ENCODE results near the gene DLEC1.

The DLEC1 gene

DNA sequence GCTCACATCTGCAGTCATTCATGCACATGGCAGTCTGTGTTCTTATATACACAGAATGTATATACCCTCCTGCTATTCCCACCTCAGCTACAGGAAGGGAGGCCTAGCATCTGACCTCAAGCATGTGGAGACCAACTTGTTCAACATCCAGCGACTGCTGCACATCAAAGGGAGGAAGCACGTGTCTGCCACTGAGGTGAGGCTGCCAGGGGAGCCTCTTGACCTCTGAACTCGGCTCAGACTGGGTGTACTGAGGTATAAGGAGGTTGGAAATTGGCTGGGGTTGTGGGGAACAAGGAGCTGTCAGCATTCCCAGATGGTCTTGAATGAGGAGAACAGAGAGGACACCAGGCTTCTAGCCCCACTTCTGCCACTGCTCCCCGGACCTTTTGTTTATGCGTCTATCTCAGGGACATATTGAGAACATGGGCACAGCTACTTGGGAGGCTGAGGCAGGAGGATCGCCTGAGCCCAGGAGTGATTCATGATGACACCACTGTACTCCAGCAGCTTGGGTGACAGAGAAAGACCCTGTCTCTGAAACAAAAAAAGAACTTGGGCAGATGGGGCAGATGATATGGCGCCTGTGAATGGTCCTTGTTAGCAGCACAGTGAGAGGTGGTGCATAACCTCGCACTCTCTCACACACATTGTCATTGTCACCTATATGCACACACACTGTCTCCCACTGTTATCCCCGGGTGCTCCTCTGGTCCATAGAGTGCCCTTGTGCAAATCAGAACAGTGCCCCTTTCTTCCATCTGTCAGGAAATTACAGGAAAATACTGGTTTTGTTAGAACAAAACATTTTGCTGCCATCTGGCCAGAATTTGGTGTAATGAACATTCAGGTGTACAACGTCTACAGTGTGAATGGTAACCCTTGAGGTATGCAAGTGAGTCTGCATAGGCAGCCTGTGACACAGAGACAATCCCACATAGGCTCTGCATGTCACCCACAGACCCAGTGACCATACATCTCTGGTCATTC lies 43.1 kb upstream of the DLEC1 start:
- POLR2A ChIA-PET: no interaction called here
- TF ChIP-seq, protein P1, sequence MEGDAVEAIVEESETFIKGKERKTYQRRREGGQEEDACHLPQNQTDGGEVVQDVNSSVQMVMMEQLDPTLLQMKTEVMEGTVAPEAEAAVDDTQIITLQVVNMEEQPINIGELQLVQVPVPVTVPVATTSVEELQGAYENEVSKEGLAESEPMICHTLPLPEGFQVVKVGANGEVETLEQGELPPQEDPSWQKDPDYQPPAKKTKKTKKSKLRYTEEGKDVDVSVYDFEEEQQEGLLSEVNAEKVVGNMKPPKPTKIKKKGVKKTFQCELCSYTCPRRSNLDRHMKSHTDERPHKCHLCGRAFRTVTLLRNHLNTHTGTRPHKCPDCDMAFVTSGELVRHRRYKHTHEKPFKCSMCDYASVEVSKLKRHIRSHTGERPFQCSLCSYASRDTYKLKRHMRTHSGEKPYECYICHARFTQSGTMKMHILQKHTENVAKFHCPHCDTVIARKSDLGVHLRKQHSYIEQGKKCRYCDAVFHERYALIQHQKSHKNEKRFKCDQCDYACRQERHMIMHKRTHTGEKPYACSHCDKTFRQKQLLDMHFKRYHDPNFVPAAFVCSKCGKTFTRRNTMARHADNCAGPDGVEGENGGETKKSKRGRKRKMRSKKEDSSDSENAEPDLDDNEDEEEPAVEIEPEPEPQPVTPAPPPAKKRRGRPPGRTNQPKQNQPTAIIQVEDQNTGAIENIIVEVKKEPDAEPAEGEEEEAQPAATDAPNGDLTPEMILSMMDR (IDR thresholded peaks at IDR 0.05; ENCODE audit: control extremely low read depth, extremely low read depth, low read depth, missing control alignments): no peak
- no peak for DNase-seq (ENCODE audit: extremely low spot score)

GRCh38 chr3:37996785-37997301 lies 42.2 kb upstream of the DLEC1 start:
- DNase-seq (ENCODE audit: extremely low spot score): peak; percentile 78
- POLR2A ChIA-PET: interaction anchor here (0.7 kb wide), 1 partner anchor 1410 kb away, joined by 3 read pairs; the partner anchor contains the start of gene RPSA
- TF ChIP-seq, protein P1 (IDR thresholded peaks at IDR 0.05; ENCODE audit: control extremely low read depth, extremely low read depth, low read depth, missing control alignments): peak; percentile 90
- CTCF ChIA-PET: interaction anchor here (0.6 to 3.0 kb wide), 32 partner anchors 8 to 655 kb away, joined by 3 to 19 read pairs (median 4); partner anchors contain the start of gene ACAA1

More for the DNA sequence above, 43.1 kb upstream of the DLEC1 start:
- CTCF ChIA-PET: interaction anchor here (0.8 to 3.0 kb wide), 28 partner anchors 8 to 654 kb away, joined by 3 to 19 read pairs (median 5); partner anchors contain the start of gene ACAA1

GRCh38 chr3:37997342-37997741 lies 41.7 kb upstream of the DLEC1 start:
- POLR2A ChIA-PET: interaction anchor here (0.7 kb wide), 1 partner anchor 1410 kb away, joined by 3 read pairs; the partner anchor contains the start of gene RPSA
- no peak for DNase-seq (ENCODE audit: extremely low spot score)
- TF ChIP-seq, protein P1 (IDR thresholded peaks at IDR 0.05; ENCODE audit: control extremely low read depth, extremely low read depth, low read depth, missing control alignments): no peak
- CTCF ChIA-PET: interaction anchor here (0.6 to 3.0 kb wide), 32 partner anchors 8 to 655 kb away, joined by 3 to 19 read pairs (median 4); partner anchors contain the start of gene ACAA1

DNA sequence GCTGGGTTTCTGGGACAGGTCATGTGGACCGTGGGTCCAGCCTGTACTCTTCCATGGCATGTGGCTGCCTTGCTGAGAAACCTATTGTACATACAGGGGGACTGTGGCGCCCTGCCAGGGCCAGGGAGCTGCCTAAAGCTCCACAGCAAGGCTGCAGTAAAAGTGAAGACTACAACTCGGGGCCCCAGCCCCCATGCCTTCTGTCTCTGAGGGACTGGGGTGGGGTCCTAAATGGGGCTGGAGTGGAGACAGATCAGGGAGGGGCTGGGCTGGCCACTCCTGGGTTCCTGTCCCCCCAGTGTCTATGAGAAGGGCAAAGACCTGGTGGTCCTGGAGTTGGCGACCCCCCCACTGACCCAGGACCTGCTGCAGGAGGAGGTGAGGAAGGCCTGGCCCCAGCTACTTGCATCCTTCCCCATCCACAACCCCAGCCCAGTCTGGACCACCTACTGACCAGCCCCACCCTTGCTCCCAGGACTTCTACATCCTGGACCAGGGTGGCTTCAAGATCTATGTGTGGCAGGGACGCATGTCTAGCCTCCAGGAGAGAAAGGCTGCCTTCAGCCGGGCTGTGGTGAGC lies 41.1 kb upstream of the DLEC1 start:
- DNase-seq (ENCODE audit: extremely low spot score): no peak
- TF ChIP-seq, protein P1 (IDR thresholded peaks at IDR 0.05; ENCODE audit: control extremely low read depth, extremely low read depth, low read depth, missing control alignments): no peak
- ChIA-PET POLR2A (no interaction called here), CTCF (interaction anchor here (1.2 to 3.0 kb wide), 10 partner anchors 10 to 146 kb away, joined by 3 to 19 read pairs (median 6); partner anchors contain the start of gene ACAA1)

DNA sequence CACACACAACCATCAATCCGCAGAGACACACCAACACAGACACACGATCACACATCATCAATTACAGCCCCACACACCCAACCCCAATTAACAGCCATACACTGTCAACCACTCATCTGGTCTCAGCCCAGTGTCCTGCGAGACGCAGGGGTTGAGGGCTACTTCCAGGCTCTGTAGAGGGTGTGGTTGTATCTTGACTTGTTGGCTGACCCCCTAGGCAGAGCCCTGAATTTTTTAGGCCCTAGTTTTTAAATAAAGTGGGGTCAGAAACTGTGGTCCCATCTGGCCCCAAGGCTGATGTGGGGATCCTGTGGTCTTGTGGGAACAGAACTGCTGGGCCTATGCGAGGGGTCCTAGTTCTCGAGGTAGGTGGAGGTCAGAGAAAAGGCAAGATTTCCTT lies 39.2 kb upstream of the DLEC1 start:
- TF ChIP-seq, protein P1 (IDR thresholded peaks at IDR 0.05; ENCODE audit: control extremely low read depth, extremely low read depth, low read depth, missing control alignments): no peak
- ChIA-PET CTCF (no interaction called here), POLR2A (no interaction called here)
- no peak for DNase-seq (ENCODE audit: extremely low spot score)

Measured in GM10248 (cell line).